Psoas muscle (tissue), 8 donors: ENCODE measurements around the gene ABL2. TPM values are rescaled to one million over a fixed set of nuclear protein-coding genes. Genes with fewer than 3 reads are reported as not detected.

ENCODE experiments used
- ATAC-seq, 4 donors: fragments of 200-7000 bp; cut with Tn5 transposase; one replicate each; pipeline ENCODE4 v1.9.1; 2020; ENCODE audit warnings: moderate library complexity in 3 of 4, mild to moderate bottlenecking in 2 of 4
- DNase-seq, 2 donors: peaks; one replicate each; pipeline ENCODE4 v3.0.0-alpha.2; 2020
- H3K27ac ChIP-seq: fragments of 200-600 bp; one replicate; pipeline ENCODE4 v1.8.0; 2022
- H3K27me3 ChIP-seq, 3 donors: fragments of 200-600 bp in 1 of 3; one replicate each; pipeline versions ENCODE4 v1.6.1 to v1.8.0; 2013 to 2022; ENCODE audit warnings: low read length in 2 of 3, mild to moderate bottlenecking in 2 of 3, moderate library complexity in 1 of 3; ENCODE audit not compliant: insufficient read depth in 3 of 3
- H3K36me3 ChIP-seq, 2 donors: fragments of 200-600 bp in 1 of 2; one replicate each; pipeline versions ENCODE4 v1.6.1 to v1.8.0; 2013 to 2022; ENCODE audit warnings: low read depth in 1 of 2, mild to moderate bottlenecking in 1 of 2, moderate library complexity in 1 of 2; ENCODE audit not compliant: insufficient read depth in 1 of 2
- H3K4me1 ChIP-seq: fragments of 200-600 bp; one replicate; pipeline ENCODE4 v1.8.0; 2022
- H3K4me3 ChIP-seq: fragments of 200-600 bp; one replicate; pipeline ENCODE4 v1.8.0; 2022; ENCODE audit warnings: mild to moderate bottlenecking
- H3K9me3 ChIP-seq: fragments of 200-600 bp; one replicate; pipeline ENCODE4 v1.8.0; 2022
- WGBS, 3 donors: extraction: QIAGEN DNeasy Blood & Tissue Kit; methylation state at CpG; one replicate each; pipeline versions ENCODE4 v1.1.6 to v1.1.7; 2013; 5-methylcytosine and 5-hydroxymethylcytosine counted together
- intact Hi-C, 2 donors: fragments of 100-400 bp; cut with DNase I; formaldehyde crosslinking; loops; one replicate each; pipeline versions ENCODE4 v1.11.0 to v1.14.2; 2022
- polyA plus RNA-seq, 3 donors: library from polyadenylated mRNA; stranded (reverse); fragments of 200-250 nt; gene quantifications; one replicate each; pipeline ENCODE4 v1.2.3, GENCODE V29; 2013
- total RNA-seq, 4 donors: library from RNA; stranded (reverse); fragmentation: NEBNext Ultra II Directional in 2 of 4; extraction: Animal tissue kit (Norgen Biotek cat#: 25700) in 2 of 4; gene quantifications; one replicate each; pipeline versions ENCODE4 v1.2.1 to v1.2.4, GENCODE V29; 2021 to 2023
- TF ChIP-seq, protein P1 (sequence below): fragments of 200-600 bp; IDR thresholded peaks from one replicate; pipeline ENCODE4 v1.8.0; 2022; ENCODE audit warnings: antibody characterized with exemption
- donor health status: healthy with polysubstance abuse.
- donor health status: DM: no; HTN: no; CAD: no; lungs with moderate emphysema.
- donor health status: Bipolar disorder and iron deficiency.
- donor health status: healthy.
- donor health status: DM: yes; HTN: yes; CAD: no.
- donor health status: DM: no; HTN: no; CAD: no.
- donor health status: DM: no; HTN: no; CAD: no.
- donor health status: DM: yes; HTN: yes; CAD: no.

ABL2 gene
- total and polyA plus RNA-seq, 7 donors, result 1.4 to 11.7 (median 8.6) TPM

DNA sequence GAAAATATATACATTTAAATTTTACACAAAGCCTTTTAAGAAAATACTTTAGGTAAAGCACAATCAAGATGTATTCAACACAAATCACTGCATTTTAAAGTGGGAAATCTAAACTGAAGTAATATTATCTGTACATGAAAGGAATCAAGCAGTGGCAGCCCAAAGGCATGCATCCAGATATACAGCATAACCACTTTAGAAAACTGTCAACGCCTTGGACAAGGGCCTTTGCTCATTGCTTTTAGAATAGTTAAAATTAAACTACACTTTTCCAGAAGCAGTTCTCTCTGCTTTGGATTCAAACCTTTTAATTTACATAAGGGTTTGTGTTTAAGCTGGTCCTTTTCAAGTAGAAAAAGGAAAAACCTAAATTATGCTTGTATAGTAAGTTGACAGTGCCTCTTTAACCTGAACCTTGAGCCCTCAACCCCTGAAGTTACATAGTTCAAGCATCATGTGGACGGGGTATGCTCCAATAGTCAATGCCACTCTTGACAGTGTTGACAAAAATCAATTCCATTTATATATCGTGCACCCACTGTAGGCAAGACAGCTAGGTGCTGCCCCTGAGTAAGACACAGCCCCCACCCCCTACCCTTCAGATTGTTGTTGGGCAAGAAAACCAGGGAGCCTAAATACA, 124.7 kb downstream of the ABL2 start:
- Histone ChIP-seq H3K4me3 (no peak overlapping the region), H3K36me3 (peaks cover 15 to 16% of the 10 kb centered on the region in 2 donors), H3K27me3 (no peaks in the 10 kb centered on the region), H3K4me1 (peaks cover 25% of the 10 kb centered on the region), H3K27ac (no peak overlapping the region), H3K9me3 (no peaks in the 10 kb centered on the region)
- intact Hi-C loops, result no loop called here
- 96 to 98% (median 98%) methylated on average over 3 of the region's 3 CpGs for WGBS, 3 donors
- DNase-seq (no peak), ATAC-seq (no peak)
- TF ChIP-seq, protein P1, sequence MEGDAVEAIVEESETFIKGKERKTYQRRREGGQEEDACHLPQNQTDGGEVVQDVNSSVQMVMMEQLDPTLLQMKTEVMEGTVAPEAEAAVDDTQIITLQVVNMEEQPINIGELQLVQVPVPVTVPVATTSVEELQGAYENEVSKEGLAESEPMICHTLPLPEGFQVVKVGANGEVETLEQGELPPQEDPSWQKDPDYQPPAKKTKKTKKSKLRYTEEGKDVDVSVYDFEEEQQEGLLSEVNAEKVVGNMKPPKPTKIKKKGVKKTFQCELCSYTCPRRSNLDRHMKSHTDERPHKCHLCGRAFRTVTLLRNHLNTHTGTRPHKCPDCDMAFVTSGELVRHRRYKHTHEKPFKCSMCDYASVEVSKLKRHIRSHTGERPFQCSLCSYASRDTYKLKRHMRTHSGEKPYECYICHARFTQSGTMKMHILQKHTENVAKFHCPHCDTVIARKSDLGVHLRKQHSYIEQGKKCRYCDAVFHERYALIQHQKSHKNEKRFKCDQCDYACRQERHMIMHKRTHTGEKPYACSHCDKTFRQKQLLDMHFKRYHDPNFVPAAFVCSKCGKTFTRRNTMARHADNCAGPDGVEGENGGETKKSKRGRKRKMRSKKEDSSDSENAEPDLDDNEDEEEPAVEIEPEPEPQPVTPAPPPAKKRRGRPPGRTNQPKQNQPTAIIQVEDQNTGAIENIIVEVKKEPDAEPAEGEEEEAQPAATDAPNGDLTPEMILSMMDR, result no peak

DNA sequence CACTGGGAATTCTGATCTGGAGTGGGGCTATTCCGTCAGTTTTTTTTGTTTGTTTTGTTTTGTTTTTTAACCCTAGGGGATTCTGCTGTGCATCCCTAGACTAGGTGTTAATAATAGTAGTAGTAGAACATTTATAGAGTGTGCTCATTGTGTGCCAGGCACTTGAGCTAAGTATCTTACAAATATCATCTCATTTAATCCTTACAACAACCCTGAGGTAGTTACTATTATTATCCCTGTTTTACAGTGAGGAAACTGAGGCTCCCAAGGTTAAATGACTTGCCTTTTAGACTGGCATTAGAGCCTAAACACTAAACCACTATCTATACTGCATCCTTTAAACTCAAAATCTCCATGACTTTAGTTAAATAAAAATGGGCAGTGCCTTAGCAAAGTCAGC, 125.5 kb downstream of the ABL2 start:
- Histone ChIP-seq H3K36me3 (peaks cover 9% of the 10 kb centered on the region in 2 donors), H3K27me3 (no peaks in the 10 kb centered on the region), H3K4me3 (no peak overlapping the region), H3K4me1 (peaks cover 25% of the 10 kb centered on the region), H3K9me3 (no peaks in the 10 kb centered on the region), H3K27ac (no peak overlapping the region)
- no peak for DNase-seq
- WGBS, 3 donors, result 94 to 100% (median 97%) methylated on average over 1 of the region's 1 CpG
- intact Hi-C loops, result no loop called here
- ATAC-seq, result no peak
- TF ChIP-seq, protein P1, result no peak

DNA sequence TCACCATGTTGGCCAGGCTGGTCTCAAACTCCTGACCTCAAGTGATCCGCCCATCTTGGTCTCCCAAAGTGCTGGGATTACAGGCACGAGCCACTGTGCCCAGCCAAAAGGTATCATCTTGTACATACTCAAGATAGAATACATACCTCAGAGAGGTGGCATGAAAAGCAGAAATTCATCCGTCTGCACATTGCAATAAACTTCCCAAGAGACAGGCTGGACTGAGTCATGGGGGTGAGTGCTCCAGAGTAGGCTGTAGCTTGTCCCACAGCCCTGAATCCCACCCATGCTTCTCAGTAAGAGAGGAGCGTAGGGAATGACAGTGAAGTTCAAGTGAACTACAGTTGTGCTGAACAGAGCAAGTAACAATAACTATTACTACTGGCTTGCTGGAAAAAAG, 127.9 kb downstream of the ABL2 start:
- TF ChIP-seq, protein P1, result no peak
- peaks cover 9% of the 10 kb centered on the region for H3K4me1 ChIP-seq
- ATAC-seq, result peak; percentile 73 to 89 (median 84)

DNA sequence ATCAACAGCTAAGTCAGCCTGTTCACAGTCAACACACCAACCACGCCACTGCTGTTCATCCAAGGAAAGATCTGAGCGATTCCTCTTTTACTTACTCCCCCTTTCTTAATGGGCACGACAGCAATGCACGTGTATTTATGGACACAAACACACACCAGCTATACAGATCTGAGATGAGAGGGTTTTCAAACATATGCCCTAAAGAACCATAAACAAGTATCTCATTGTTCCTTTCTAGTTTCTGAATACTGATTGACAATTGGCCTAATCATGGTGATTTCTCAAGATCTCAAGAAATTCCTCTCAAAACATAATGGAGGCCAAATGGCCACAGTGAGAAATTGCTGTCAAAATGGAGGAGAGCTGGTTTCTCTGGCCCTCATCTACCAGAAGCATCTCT, 129.6 kb downstream of the ABL2 start:
- intact Hi-C loops, result no loop called here
- WGBS, 3 donors, result 92 to 95% (median 94%) methylated on average over 4 of the region's 4 CpGs

More for the DNA sequence above, 127.9 kb downstream of the ABL2 start:
- WGBS, 3 donors, result 40 to 60% (median 45%) methylated on average over 4 of the region's 4 CpGs
- no peak overlapping the region for H3K4me3 ChIP-seq
- no peak for DNase-seq
- no peaks in the 10 kb centered on the region for H3K27me3 ChIP-seq
- no peaks in the 10 kb centered on the region for H3K9me3 ChIP-seq
- intact Hi-C loops, result no loop called here
- H3K36me3 ChIP-seq, result peaks cover 15 to 23% of the 10 kb centered on the region in 2 donors
- no peak overlapping the region for H3K27ac ChIP-seq

More for the DNA sequence above, 129.6 kb downstream of the ABL2 start:
- Histone ChIP-seq H3K27me3 (no peaks in the 10 kb centered on the region), H3K4me1 (peaks cover 9% of the 10 kb centered on the region), H3K36me3 (peaks cover 17 to 40% of the 10 kb centered on the region in 2 donors), H3K27ac (no peak overlapping the region), H3K9me3 (no peaks in the 10 kb centered on the region), H3K4me3 (no peak overlapping the region)
- TF ChIP-seq, protein P1, result no peak
- no peak for ATAC-seq
- DNase-seq, result no peak
